ENCODE data around the gene CCDC194. TPM values are rescaled to one million over a fixed set of nuclear protein-coding genes. Genes with fewer than 3 reads are reported as not detected.

Gene CCDC194
- 1 to 10 TPM in 1 of 4 donors, under 1 TPM in 1, not detected in 2; 0.93 to 1.7 TPM for total RNA-seq

- TF ChIP-seq CTCF (IDR thresholded peaks at IDR 0.05), result no peak
- DNase-seq (ENCODE audit: low spot score), result no peak
- ATAC-seq (ENCODE audit: low FRiP score), result no peak
Observed at GRCh38 chr19:17393914-17394313, at the start of gene CCDC194. Gene CCDC194 (minus strand): TSS chr19:17394196. CDS start chr19:17394158, 38 bp downstream.

- TF ChIP-seq CTCF (IDR thresholded peaks at IDR 0.05), result no peak
- ATAC-seq (ENCODE audit: low FRiP score), result no peak
- DNase-seq (ENCODE audit: low spot score), result no peak
Observed at GRCh38 chr19:17441241-17442021, 47.4 kb upstream of the CCDC194 start.

- no peak for TF ChIP-seq CTCF (IDR thresholded peaks at IDR 0.05)
- no peak for ATAC-seq (ENCODE audit: low FRiP score)
- DNase-seq (ENCODE audit: low spot score), result no peak
Observed at GRCh38 chr19:17436874-17437267, 42.9 kb upstream of the CCDC194 start.

- DNase-seq (ENCODE audit: low spot score), result no peak
- TF ChIP-seq CTCF (IDR thresholded peaks at IDR 0.05), result no peak
- ATAC-seq (ENCODE audit: low FRiP score), result no peak
Observed at GRCh38 chr19:17436094-17436873, 42.3 kb upstream of the CCDC194 start.

- ATAC-seq (ENCODE audit: low FRiP score), result no peak
- DNase-seq (ENCODE audit: low spot score), result no peak
- TF ChIP-seq CTCF (IDR thresholded peaks at IDR 0.05), result no peak
Observed at GRCh38 chr19:17435218-17435617, 41.2 kb upstream of the CCDC194 start.

GRCh38 chr19:17431417-17431816 lies 37.4 kb upstream of the CCDC194 start:
- TF ChIP-seq CTCF (IDR thresholded peaks at IDR 0.05), result no peak
- ATAC-seq (ENCODE audit: low FRiP score) (no peak), DNase-seq (ENCODE audit: low spot score) (no peak)

Measured in omental fat pad (tissue), 4 donors.